Neural crest cell (in vitro differentiated cells): Measurements from ENCODE around the gene RAB6A. TPM values are rescaled to one million over a fixed set of nuclear protein-coding genes. Genes with fewer than 3 reads are reported as not detected.

ENCODE experiments used
- DNase-seq: peaks from one replicate; pipeline ENCODE4 v3.0.0; 2021; ENCODE audit warnings: low read depth, mixed read lengths, low spot score
- H3K27ac Mint-ChIP-seq: one replicate; pipeline ENCODE4 v1.8.0; 2021; ENCODE audit warnings: mild to moderate bottlenecking, mixed read lengths; ENCODE audit not compliant: unreplicated experiment
- H3K27me3 Mint-ChIP-seq: 2 replicates; pipeline ENCODE4 v1.8.0; 2021; ENCODE audit warnings: low read depth, mild to moderate bottlenecking, mixed read lengths
- H3K36me3 Mint-ChIP-seq: 2 replicates; pipeline ENCODE4 v1.8.0; 2021; ENCODE audit warnings: low read depth, mild to moderate bottlenecking, mixed read lengths
- H3K4me1 Mint-ChIP-seq: 2 replicates; pipeline ENCODE4 v1.8.0; 2021; ENCODE audit warnings: mixed read lengths
- H3K4me3 Mint-ChIP-seq: one replicate; pipeline ENCODE4 v1.8.0; 2021; ENCODE audit warnings: mild to moderate bottlenecking, mixed read lengths
- H3K9me3 Mint-ChIP-seq: 2 replicates; pipeline ENCODE4 v1.8.0; 2021; ENCODE audit warnings: mixed read lengths
- CTCF ChIP-seq: fragments of 200-600 bp; sonication (generic); conservative IDR thresholded peaks from 2 replicates; pipeline ENCODE4 v1.5.0; 2021; ENCODE audit warnings: antibody characterized with exemption, mild to moderate bottlenecking
- total RNA-seq: library from RNA; stranded (reverse); gene quantifications from 2 replicates; pipeline ENCODE4 v1.2.1, GENCODE V29; 2021

RAB6A gene
- total RNA-seq, 1 donor from 2014 or later: 85.9 TPM

DNA sequence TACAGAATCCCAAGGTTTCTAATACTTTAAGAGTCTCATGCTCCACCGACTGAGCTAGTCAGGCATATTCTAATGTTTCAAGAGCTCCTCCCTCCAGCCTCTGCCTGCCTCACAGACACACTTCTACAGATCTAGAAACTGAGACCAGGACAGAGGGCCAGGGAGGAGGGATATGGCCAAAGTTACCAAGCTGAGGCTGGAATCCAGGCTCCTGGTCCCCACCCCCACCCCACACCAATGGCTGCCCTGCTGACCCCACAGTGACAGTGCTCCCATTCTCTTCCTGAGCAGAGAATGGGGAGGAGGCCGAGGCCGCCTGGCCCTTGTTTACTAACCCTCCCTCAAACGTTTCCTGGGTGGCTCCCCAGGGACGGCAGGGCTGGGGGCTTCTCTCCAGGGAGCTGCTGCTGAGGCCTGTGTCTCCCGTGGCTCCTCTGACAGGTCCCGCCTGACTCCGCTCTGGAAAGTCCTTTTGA lies 112.3 kb downstream of the RAB6A start:
- no peak for TF ChIP-seq CTCF
- no peaks in the 10 kb centered on the region for H3K36me3 Mint-ChIP-seq
- H3K4me1 Mint-ChIP-seq: peaks cover 87% of the 10 kb centered on the region
- H3K9me3 Mint-ChIP-seq: no peaks in the 10 kb centered on the region
- peaks cover 6% of the 10 kb centered on the region for H3K27me3 Mint-ChIP-seq
- peak overlapping the region; percentile 96 for H3K27ac Mint-ChIP-seq
- DNase-seq: no peak
- peak overlapping the region; percentile 69 for H3K4me3 Mint-ChIP-seq

DNA sequence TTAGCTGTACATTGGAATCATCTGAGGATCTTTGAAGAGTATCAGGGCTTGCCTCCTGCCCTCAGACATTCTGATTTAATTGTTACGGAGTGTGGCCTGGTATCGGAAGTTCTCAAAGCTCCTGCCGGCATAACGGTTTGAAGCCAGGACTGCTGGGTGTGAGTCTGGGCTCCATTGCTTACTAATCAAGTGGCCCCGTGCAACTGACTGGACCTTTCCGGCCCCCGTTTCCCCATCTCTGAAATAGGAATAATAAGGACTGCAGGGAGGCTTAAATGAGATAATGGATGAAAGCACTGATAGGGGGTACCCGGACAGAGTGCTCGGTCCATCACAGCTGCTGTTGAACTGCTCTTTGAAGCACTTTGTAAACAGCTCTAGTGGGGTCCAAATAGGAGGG lies 112.8 kb downstream of the RAB6A start:
- H3K4me3 Mint-ChIP-seq: peak overlapping the region; percentile 69
- H3K9me3 Mint-ChIP-seq: no peaks in the 10 kb centered on the region
- H3K4me1 Mint-ChIP-seq: peaks cover 82% of the 10 kb centered on the region
- H3K36me3 Mint-ChIP-seq: no peaks in the 10 kb centered on the region
- peaks cover 6% of the 10 kb centered on the region for H3K27me3 Mint-ChIP-seq
- no peak for DNase-seq
- peak overlapping the region; percentile 73 for H3K27ac Mint-ChIP-seq
- TF ChIP-seq CTCF: no peak

GRCh38 chr11:73647459-73648100 lies 113.3 kb downstream of the RAB6A start:
- TF ChIP-seq CTCF: no peak
- peaks cover 76% of the 10 kb centered on the region for H3K4me1 Mint-ChIP-seq
- H3K4me3 Mint-ChIP-seq: peak overlapping the region; percentile 69
- H3K27ac Mint-ChIP-seq: peak overlapping the region; percentile 73
- peak; percentile 83 for DNase-seq
- no peaks in the 10 kb centered on the region for H3K9me3 Mint-ChIP-seq
- H3K27me3 Mint-ChIP-seq: peaks cover 6% of the 10 kb centered on the region
- no peaks in the 10 kb centered on the region for H3K36me3 Mint-ChIP-seq

DNA sequence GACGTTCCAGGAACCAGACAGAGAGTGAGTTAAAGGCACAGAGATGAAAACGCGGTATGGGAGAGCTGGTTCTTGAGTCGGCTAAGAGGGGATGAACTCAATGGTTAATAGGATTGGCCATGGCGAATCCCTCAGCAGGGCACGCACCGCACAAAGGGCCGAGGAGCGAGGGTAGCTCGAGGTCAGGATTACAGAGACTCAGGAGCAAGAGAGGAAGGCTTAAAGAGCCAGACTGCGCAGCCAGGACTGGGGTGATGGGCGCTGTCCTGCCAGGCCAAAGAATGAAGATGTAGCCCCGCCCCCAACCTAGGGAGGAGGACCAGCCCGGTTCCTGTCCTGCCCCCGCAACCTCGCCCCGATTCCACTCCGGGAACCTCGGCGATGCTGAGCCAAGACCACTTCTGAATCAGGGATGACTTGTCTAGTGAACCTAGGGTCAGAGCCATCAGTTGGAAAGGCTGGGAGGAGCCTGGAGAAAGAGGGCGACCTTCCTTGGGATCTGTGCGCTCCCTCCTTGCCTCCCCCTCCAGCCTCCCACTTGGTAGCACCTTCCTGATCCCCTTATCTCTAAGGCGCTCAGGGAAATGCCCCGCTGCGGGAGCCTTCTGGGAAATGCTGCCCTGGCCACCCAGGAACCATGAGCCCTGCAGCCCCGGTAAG lies 114.8 kb downstream of the RAB6A start, which contains the start of gene PLEKHB1:
Gene PLEKHB1 (plus strand): TSS at position 610 of the 660 bp plus-strand sequence. CDS start 28 bp downstream, at position 638.
- H3K4me1 Mint-ChIP-seq: peaks cover 62% of the 10 kb centered on the region

More for the DNA sequence above, 114.8 kb downstream of the RAB6A start, which contains the start of gene PLEKHB1:
- no peak for TF ChIP-seq CTCF
- H3K4me3 Mint-ChIP-seq: peak within 1 kb of the TSS; percentile 69
- H3K9me3 Mint-ChIP-seq: no peaks in the 10 kb centered on the region
- H3K36me3 Mint-ChIP-seq: no peaks in the 10 kb centered on the region
- peaks cover 4% of the 10 kb centered on the region for H3K27me3 Mint-ChIP-seq
- DNase-seq: no peak
- H3K27ac Mint-ChIP-seq: peak within 1 kb of the TSS; percentile 31
